ENCODE measurements around the gene IFT52.

Gene IFT52

GRCh38 chr20:43690943-43691598 is 100.3 kb downstream of the IFT52 start:
- DNase-seq (ENCODE audit: low spot score): no peak

GRCh38 chr20:43691928-43692524 is 101.3 kb downstream of the IFT52 start:
- peak; percentile 36 for DNase-seq (ENCODE audit: low spot score)

GRCh38 chr20:43694763-43695162 is 104.0 kb downstream of the IFT52 start:
- no peak for DNase-seq (ENCODE audit: low spot score)

GRCh38 chr20:43695571-43695970 is 104.8 kb downstream of the IFT52 start:
- no peak for DNase-seq (ENCODE audit: low spot score)

Measured in COLO829 (cell line).